ENCODE data around the gene AADAT.

DNA sequence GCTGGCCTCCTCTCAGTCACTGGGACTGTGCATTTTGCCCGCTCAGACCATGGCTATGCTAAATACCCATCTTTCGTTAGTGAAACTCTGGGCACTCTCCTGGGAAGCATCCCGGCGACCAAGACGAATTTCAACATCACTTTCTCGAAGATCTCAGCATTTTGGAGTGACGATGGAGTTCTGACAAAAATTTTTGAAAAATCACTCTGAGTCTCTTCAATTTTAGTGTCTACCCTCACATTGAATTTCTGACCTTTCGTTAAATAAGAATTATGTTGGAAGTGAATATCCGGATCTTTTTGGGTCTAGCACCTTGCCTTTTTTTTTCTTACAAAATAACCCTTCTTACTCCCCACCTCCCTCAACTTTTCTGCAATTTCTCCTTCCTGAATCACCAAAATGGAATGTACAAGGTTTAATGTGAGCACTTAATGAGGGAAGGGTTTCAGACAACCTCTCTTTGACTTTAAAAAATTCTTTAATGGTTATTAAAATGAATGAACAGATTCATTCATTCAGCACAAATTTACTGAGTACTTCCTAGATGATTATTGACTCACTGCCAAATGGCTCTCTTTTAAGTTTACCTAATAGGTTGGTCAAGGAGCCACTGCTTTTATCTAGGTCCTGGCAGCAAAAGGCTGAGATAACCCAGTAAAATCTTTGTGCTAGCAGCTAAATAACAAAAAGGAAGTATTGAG, 746 bp upstream of the AADAT start:
- TF ChIP-seq POLR2AphosphoS5 (IDR thresholded peaks at IDR 0.05) (no peak), POLR2A (IDR thresholded peaks at IDR 0.05; ENCODE audit: low read depth) (no peak)
